Endothelial cell of umbilical vein (primary cell): Measurements from ENCODE around the gene LIN7A. TPM values are rescaled to one million over a fixed set of nuclear protein-coding genes. Genes with fewer than 3 reads are reported as not detected.

ENCODE experiments used
- BruUV-seq: library from RNA; stranded (reverse); fragments of 400-500 nt; replicated peaks from 2 replicates; lab custom pipeline; 2021; lab: Mats Ljungman, UMichigan
- CTCF ChIA-PET: fragments of 300-600, 350-600 bp; sonication (Branson Sonifier 250); formaldehyde crosslinking; loops from one replicate; lab custom pipeline; 2021; ENCODE audit warnings: antibody characterized with exemption, inconsistent platforms; lab: Charles Lee
- POLR2A ChIA-PET: fragments of 300-600, 350-600 bp; sonication (Branson Sonifier 250); formaldehyde crosslinking; loops from one replicate; lab custom pipeline; 2021; ENCODE audit warnings: antibody characterized with exemption, inconsistent platforms; lab: Charles Lee
- DNase-seq: peaks from one replicate; pipeline ENCODE4 v3.0.0-alpha.2; 2011; ENCODE audit warnings: low read depth, low spot score
- FAIRE-seq: peaks from 2 replicates; lab custom pipeline; 2011; peaks lifted over from hg19 to GRCh38; lab: Jason Lieb, UNC
- H2AFZ ChIP-seq: 2 replicates; pipeline ENCODE4 v1.6.0; 2012; ENCODE audit warnings: low read depth, low read length, control low read depth, inconsistent platforms
- H3K27ac ChIP-seq: 2 replicates; pipeline ENCODE4 v1.5.1; 2011; ENCODE audit warnings: low read depth, mild to moderate bottlenecking, control low read depth, low read length, moderate library complexity; ENCODE audit not compliant: insufficient read depth
- H3K27me3 ChIP-seq, 2 experiments: 2 replicates each; pipeline versions ENCODE4 v1.6.0 to v1.6.1; 2011; ENCODE audit warnings: low read length in 2 of 2, mixed read lengths in 1 of 2; ENCODE audit not compliant: control insufficient read depth in 2 of 2, insufficient read depth in 2 of 2
- H3K36me3 ChIP-seq, 2 experiments: 2 replicates in 1 of 2; 3 replicates in 1 of 2; pipeline ENCODE4 v1.5.1; 2011; ENCODE audit warnings: low read length in 2 of 2, mild to moderate bottlenecking in 1 of 2, moderate library complexity in 1 of 2; ENCODE audit not compliant: control insufficient read depth in 2 of 2, insufficient read depth in 2 of 2; ENCODE audit errors: extremely low read depth in 1 of 2
- H3K4me1 ChIP-seq: 3 replicates; pipeline ENCODE4 v1.5.1; 2011; ENCODE audit warnings: mild to moderate bottlenecking, low read length; ENCODE audit not compliant: control insufficient read depth, insufficient read depth; ENCODE audit errors: extremely low read depth
- H3K4me2 ChIP-seq: 2 replicates; pipeline ENCODE4 v1.6.1; 2011; ENCODE audit warnings: low read length, control low read depth, mixed read lengths; ENCODE audit not compliant: insufficient read depth
- H3K4me3 ChIP-seq, 3 experiments: fragments of 200-600 bp in 1 of 3; sonication (generic), shearing (Covaris generic) in 1 of 3; replicated peaks in 1 of 3; 2 replicates each; pipeline ENCODE4 v1.5.1; 2011 to 2016; ENCODE audit warnings: control low read depth in 3 of 3, low read length in 3 of 3, mild to moderate bottlenecking in 2 of 3, inconsistent platforms in 1 of 3, low read depth in 1 of 3, moderate library complexity in 1 of 3; ENCODE audit not compliant: insufficient read depth in 1 of 3
- H3K79me2 ChIP-seq: 2 replicates; pipeline ENCODE4 v1.6.0; 2012; ENCODE audit warnings: low read length, inconsistent platforms; ENCODE audit not compliant: control insufficient read depth, insufficient read depth
- H3K9ac ChIP-seq: replicated peaks from 2 replicates; pipeline ENCODE3; 2011; ENCODE audit warnings: low read length, control low read depth; ENCODE audit not compliant: insufficient read depth; ENCODE audit errors: extremely low read depth
- H3K9me1 ChIP-seq: replicated peaks from 3 replicates; pipeline ENCODE4 v1.6.0; 2011; ENCODE audit warnings: mild to moderate bottlenecking, low read length; ENCODE audit not compliant: control insufficient read depth, insufficient read depth; ENCODE audit errors: extremely low read depth
- H3K9me3 ChIP-seq: replicated peaks from 2 replicates; pipeline ENCODE4 v1.5.1; 2012; ENCODE audit warnings: low read length, inconsistent platforms; ENCODE audit not compliant: control insufficient read depth, insufficient read depth
- H4K20me1 ChIP-seq: replicated peaks from 2 replicates; pipeline ENCODE3; 2011; ENCODE audit warnings: mild to moderate bottlenecking, low read length; ENCODE audit not compliant: control insufficient read depth, insufficient read depth; ENCODE audit errors: extremely low read depth
- CTCF ChIP-seq, 2 donors: IDR thresholded peaks; 1 replicate in 1 of 2; 2 replicates in 1 of 2; pipeline ENCODE4 v1.5.1; 2011; ENCODE audit warnings: low read length in 2 of 2, mild to moderate bottlenecking in 2 of 2, moderate library complexity in 2 of 2, control low read depth in 1 of 2, inconsistent platforms in 1 of 2, low read depth in 1 of 2; ENCODE audit not compliant: insufficient read depth in 1 of 2; ENCODE audit errors: extremely low read depth in 1 of 2
- EZH2 ChIP-seq: IDR thresholded peaks from 2 replicates; pipeline ENCODE4 v1.6.1; 2012; ENCODE audit warnings: borderline replicate concordance, low read depth, mild to moderate bottlenecking, moderate library complexity, low read length, inconsistent platforms; ENCODE audit not compliant: severe bottlenecking
- FOS ChIP-seq: IDR thresholded peaks from 2 replicates; pipeline ENCODE4 v1.6.1; 2011; ENCODE audit warnings: mild to moderate bottlenecking, low read length, moderate library complexity, borderline replicate concordance; ENCODE audit not compliant: insufficient read depth
- GATA2 ChIP-seq: IDR thresholded peaks from 2 replicates; pipeline ENCODE4 v1.7.0; 2011; ENCODE audit warnings: low read depth, mild to moderate bottlenecking, moderate library complexity, mixed read lengths, low read length; ENCODE audit not compliant: insufficient read length, insufficient read depth
- JUN ChIP-seq: IDR thresholded peaks from 2 replicates; pipeline ENCODE4 v1.6.1; 2011; ENCODE audit warnings: borderline replicate concordance, low read depth; ENCODE audit not compliant: insufficient read length, insufficient read depth
- MYC ChIP-seq: IDR thresholded peaks from one replicate; pipeline ENCODE4 v1.6.1; 2011; ENCODE audit warnings: mild to moderate bottlenecking, low read depth, low read length
- POLR2A ChIP-seq: IDR thresholded peaks from 2 replicates; pipeline ENCODE4 v1.6.1; 2012; ENCODE audit warnings: low read depth, mild to moderate bottlenecking, control low read depth, low read length
- POLR2AphosphoS5 ChIP-seq: IDR thresholded peaks from 2 replicates; pipeline ENCODE4 v1.6.1; 2012; ENCODE audit warnings: low read depth, mild to moderate bottlenecking, control low read depth, low read length, moderate library complexity; ENCODE audit not compliant: insufficient read depth
- dilution Hi-C: fragments of 300-500 bp; cut with MboI; formaldehyde crosslinking; loops from one replicate; pipeline ENCODE4 v1.15.0; 2019; ENCODE audit warnings: low sequenced_read_pairs; ENCODE audit not compliant: extremely low pct_ligation_motif_present
- intact Hi-C: fragments of 100-400 bp; cut with micrococcal nuclease; formaldehyde crosslinking; loops from one replicate; pipeline ENCODE4 v1.10.0; 2022
- polyA plus RNA-seq, 4 experiments: library from polyadenylated mRNA; depleted of rRNA in 3 of 4; stranded (reverse) in 3 of 4; unstranded in 1 of 4; fragments of >200 nt; gene quantifications; 2 replicates each; pipeline versions ENCODE4 v1.2.1 to v1.2.3, GENCODE V29; 2011 to 2012; ENCODE audit warnings: missing spikeins in 1 of 4
- total RNA-seq: library from RNA; stranded (reverse); gene quantifications from 2 replicates; pipeline ENCODE4 v1.2.3, GENCODE V29; 2021
- TF ChIP-seq, protein P1 (sequence below): IDR thresholded peaks from 2 replicates; pipeline ENCODE4 v1.6.1; 2011; ENCODE audit not compliant: insufficient read depth, insufficient read length

Gene LIN7A
- total and polyA plus RNA-seq, 2 donors (not counting 3 experiments of a cell fraction or from before 2014, with no cell fraction given): 1.6 to 4.3 TPM

- POLR2A ChIA-PET: no interaction called here
- Histone ChIP-seq H2AFZ (no peak overlapping the region), H3K9me1 (no peaks in the 10 kb centered on the region), H3K79me2 (no peaks in the 10 kb centered on the region), H3K27ac (no peak overlapping the region), H3K27me3 (no peaks in the 10 kb centered on the region), H3K4me3 (no peak overlapping the region), H3K9ac (no peak overlapping the region), H3K9me3 (no peaks in the 10 kb centered on the region), H3K4me2 (no peak overlapping the region), H3K36me3 (no peaks in the 10 kb centered on the region), H3K4me1 (no peaks in the 10 kb centered on the region), H4K20me1 (no peaks in the 10 kb centered on the region)
- BruUV-seq: no TSS peak
- FAIRE-seq: no peak
- CTCF ChIA-PET: interaction anchor here (0.6 to 1.4 kb wide), 2 partner anchors 10 to 31 kb away, joined by 3 read pairs; no protein-coding TSS in a partner anchor
- DNase-seq: no peak
- intact Hi-C loops (no loop called here), dilution Hi-C loops (no loop called here)
- TF ChIP-seq JUN: no peak
- no peak for TF ChIP-seq EZH2
- no peak for TF ChIP-seq FOS
- no peak for TF ChIP-seq GATA2
- TF ChIP-seq, protein P1, sequence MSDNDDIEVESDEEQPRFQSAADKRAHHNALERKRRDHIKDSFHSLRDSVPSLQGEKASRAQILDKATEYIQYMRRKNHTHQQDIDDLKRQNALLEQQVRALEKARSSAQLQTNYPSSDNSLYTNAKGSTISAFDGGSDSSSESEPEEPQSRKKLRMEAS: no peak
- TF ChIP-seq CTCF (IDR thresholded peaks at IDR 0.05; ENCODE audit: extremely low read depth in 1 of 2, insufficient read depth in 1 of 2, low read depth in 1 of 2, low read length in 2 of 2): no peak
- TF ChIP-seq POLR2AphosphoS5: no peak
- no peak for TF ChIP-seq POLR2A
- TF ChIP-seq MYC: no peak
These were observed 42.5 kb downstream of the LIN7A start for GRCh38 chr12:80895240-80895639.
